B cell (primary cell): ENCODE data around the gene TACR2. TPM values are rescaled to one million over a fixed set of nuclear protein-coding genes. Genes with fewer than 3 reads are reported as not detected.

Experiments used
- ATAC-seq: fragments of 200-7000 bp; cut with Tn5 transposase; one replicate; pipeline ENCODE4 v1.10.0; 2021; ENCODE audit warnings: low read depth, mild to moderate bottlenecking, moderate number of reproducible peaks, moderate library complexity
- CTCF ChIA-PET: fragments of 350-600 bp; sonication (Branson Sonifier 250); formaldehyde crosslinking; loops from one replicate; lab custom pipeline; 2021; ENCODE audit warnings: antibody characterized with exemption, inconsistent platforms; lab: Charles Lee
- POLR2A ChIA-PET: fragments of 350-600 bp; sonication (Branson Sonifier 250); formaldehyde crosslinking; loops from one replicate; lab custom pipeline; 2021; ENCODE audit warnings: antibody characterized with exemption; lab: Charles Lee
- DNase-seq: peaks from one replicate; pipeline ENCODE4 v3.0.0; 2013
- H2AFZ ChIP-seq: 2 replicates; pipeline ENCODE4 v1.6.1; 2012; ENCODE audit warnings: mild to moderate bottlenecking, low read depth, low read length; ENCODE audit not compliant: insufficient read depth, poor library complexity, severe bottlenecking
- H3K27ac ChIP-seq, 2 donors: 1 replicate in 1 of 2; 2 replicates in 1 of 2; pipeline ENCODE4 v1.5.1; 2012 to 2013; ENCODE audit warnings: low read length in 2 of 2, mild to moderate bottlenecking in 2 of 2, moderate library complexity in 1 of 2
- H3K27me3 ChIP-seq, 4 experiments: fragments of 200-600 bp in 1 of 4; sonication (generic) in 1 of 4; replicated peaks in 1 of 4; 1 replicate in 2 of 4; 2 replicates in 2 of 4; pipeline versions ENCODE4 v1.6.1 to v1.7.0; 2013 to 2016; ENCODE audit warnings: low read length in 3 of 4, mild to moderate bottlenecking in 2 of 4, mixed read lengths in 1 of 4, moderate library complexity in 1 of 4; ENCODE audit not compliant: insufficient read depth in 4 of 4, control insufficient read depth in 3 of 4; ENCODE audit errors: control extremely low read depth in 1 of 4
- H3K36me3 ChIP-seq, 2 experiments: replicated peaks in 1 of 2; 1 replicate in 1 of 2; 2 replicates in 1 of 2; pipeline versions ENCODE4 v1.6.1 to v1.7.1; 2013; ENCODE audit warnings: low read length in 1 of 2; ENCODE audit not compliant: insufficient read depth in 2 of 2, control insufficient read depth in 1 of 2; ENCODE audit errors: control extremely low read depth in 1 of 2, extremely low read depth in 1 of 2
- H3K4me1 ChIP-seq, 2 donors: fragments of 200-600 bp in 1 of 2; sonication (generic) in 1 of 2; 1 replicate in 1 of 2; 2 replicates in 1 of 2; pipeline versions ENCODE4 v1.5.1 to v1.6.1; 2013 to 2017; ENCODE audit warnings: low read length in 2 of 2; ENCODE audit not compliant: control insufficient read depth in 2 of 2, insufficient read depth in 2 of 2
- H3K4me2 ChIP-seq: replicated peaks from 2 replicates; pipeline ENCODE3; 2012; ENCODE audit warnings: mild to moderate bottlenecking, low read depth, low read length; ENCODE audit not compliant: poor library complexity, severe bottlenecking
- H3K4me3 ChIP-seq, 5 experiments: fragments of 200-600 bp in 1 of 5; sonication (generic) in 1 of 5; 1 replicate in 3 of 5; 2 replicates in 2 of 5; pipeline versions ENCODE4 v1.5.1 to v1.7.0; 2011 to 2016; ENCODE audit warnings: low read length in 4 of 5, mild to moderate bottlenecking in 4 of 5, low read depth in 2 of 5, control low read depth in 1 of 5, moderate library complexity in 1 of 5; ENCODE audit not compliant: insufficient read depth in 1 of 5; ENCODE audit errors: control extremely low read depth in 1 of 5, extremely low read depth in 1 of 5
- H3K79me2 ChIP-seq: fragments of 200-600 bp; sonication (generic); one replicate; pipeline ENCODE4 v1.6.0; 2016; ENCODE audit warnings: low read length; ENCODE audit not compliant: control insufficient read depth, insufficient read depth
- H3K9ac ChIP-seq: fragments of 200-600 bp; sonication (generic); 2 replicates; pipeline ENCODE4 v1.6.1; 2017; ENCODE audit warnings: mild to moderate bottlenecking, low read length, moderate library complexity
- H3K9me3 ChIP-seq, 3 donors: one replicate each; pipeline versions ENCODE4 v1.6.1 to v1.7.1; 2013; ENCODE audit warnings: low read length in 2 of 3; ENCODE audit not compliant: control insufficient read depth in 2 of 3, insufficient read depth in 1 of 3; ENCODE audit errors: control extremely low read depth in 1 of 3
- H4K20me1 ChIP-seq: 2 replicates; pipeline ENCODE4 v1.6.0; 2012; ENCODE audit warnings: mild to moderate bottlenecking, low read length; ENCODE audit not compliant: insufficient read depth, control insufficient read depth, poor library complexity, severe bottlenecking
- H3K27ac Mint-ChIP-seq: one replicate; pipeline ENCODE4 v1.8.0; 2021; ENCODE audit warnings: mixed read lengths
- H3K27me3 Mint-ChIP-seq: one replicate; pipeline ENCODE4 v1.8.0; 2021; ENCODE audit warnings: mixed read lengths
- H3K4me1 Mint-ChIP-seq: one replicate; pipeline ENCODE4 v1.8.0; 2021; ENCODE audit warnings: mixed read lengths
- H3K4me3 Mint-ChIP-seq: one replicate; pipeline ENCODE4 v1.8.0; 2021; ENCODE audit warnings: mixed read lengths
- H3K9me3 Mint-ChIP-seq: one replicate; pipeline ENCODE4 v1.8.0; 2022; ENCODE audit warnings: mixed read lengths; ENCODE audit not compliant: insufficient read depth
- CTCF ChIP-seq: fragments of 200-600 bp; IDR thresholded peaks from one replicate; pipeline ENCODE4 v1.8.0; 2022; ENCODE audit warnings: antibody characterized with exemption, mild to moderate bottlenecking
- EZH2 ChIP-seq: IDR thresholded peaks from 2 replicates; pipeline ENCODE4 v1.6.1; 2012; ENCODE audit warnings: borderline replicate concordance, low read depth, mild to moderate bottlenecking, moderate library complexity, low read length; ENCODE audit not compliant: insufficient read depth, poor library complexity, severe bottlenecking
- WGBS: methylation state at CpG from one replicate; pipeline ENCODE4 v1.1.5; 2013; ENCODE audit warnings: missing lambda C conversion rate; ENCODE audit not compliant: insufficient coverage; 5-methylcytosine and 5-hydroxymethylcytosine counted together
- intact Hi-C: fragments of 100-400 bp; cut with micrococcal nuclease; formaldehyde crosslinking; loops from one replicate; pipeline ENCODE4 v1.10.0; 2022
- polyA plus RNA-seq: library from polyadenylated mRNA; depleted of rRNA; stranded (reverse); fragments of >200 nt; gene quantifications from 2 replicates; pipeline ENCODE4 v1.2.3, GENCODE V29; 2012
- total RNA-seq, 2 donors: library from RNA; stranded (reverse); fragments of 120-200 nt in 1 of 2; gene quantifications; 1 replicate in 1 of 2; 2 replicates in 1 of 2; pipeline versions ENCODE4 v1.2.3 to v1.2.4, GENCODE V29; 2013 to 2022

TACR2 gene
- total and polyA plus RNA-seq, 2 donors (not counting 1 experiment from before 2014, with no cell fraction given) = 0.18 TPM; not detected in 1

DNA sequence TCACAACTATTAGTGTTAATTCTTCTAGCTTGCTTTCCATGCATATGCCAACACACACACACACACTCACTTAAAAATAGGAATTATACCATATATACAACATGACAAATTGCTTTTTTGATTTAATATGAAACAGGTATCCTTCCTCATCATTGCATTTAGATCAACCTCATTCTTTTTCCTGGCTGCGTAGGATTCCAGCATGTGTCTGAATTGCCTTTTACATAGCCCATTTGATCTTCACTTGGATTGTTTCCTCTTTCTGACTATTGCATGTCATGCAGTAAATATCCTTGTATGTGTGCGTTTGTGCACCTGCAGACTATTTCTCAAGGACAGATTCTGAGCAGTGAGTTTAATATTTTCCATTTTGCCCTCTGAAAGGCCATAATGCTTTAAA lies 28.2 kb downstream of the TACR2 start:
- H3K27ac ChIP-seq = no peak overlapping the region
- CTCF ChIA-PET = interaction anchor here (1.1 to 8.3 kb wide), 3 partner anchors 20 to 165 kb away, joined by 3 to 281 read pairs (median 4); no protein-coding TSS in a partner anchor
- H4K20me1 ChIP-seq = no peaks in the 10 kb centered on the region
- no peaks in the 10 kb centered on the region for H3K27me3 ChIP-seq
- intact Hi-C loops = no loop called here
- ATAC-seq (no peak), DNase-seq (no peak)
- no peaks in the 10 kb centered on the region for H3K9me3 ChIP-seq
- Mint-ChIP-seq H3K4me3 (no peak overlapping the region), H3K9me3 (no peaks in the 10 kb centered on the region), H3K27ac (no peak overlapping the region), H3K4me1 (peaks cover 14% of the 10 kb centered on the region), H3K27me3 (no peaks in the 10 kb centered on the region)
- no peak overlapping the region for H3K4me3 ChIP-seq
- H3K9ac ChIP-seq = no peak overlapping the region
- TF ChIP-seq CTCF (no peak), EZH2 (no peak)
- WGBS = 88% methylated on average over 1 of the region's 2 CpGs
- peaks cover 0 to 61% of the 10 kb centered on the region in 2 experiments for H3K36me3 ChIP-seq
- H3K79me2 ChIP-seq = no peaks in the 10 kb centered on the region
- no peak overlapping the region for H2AFZ ChIP-seq
- H3K4me2 ChIP-seq = no peak overlapping the region
- H3K4me1 ChIP-seq = peaks cover 5 to 14% of the 10 kb centered on the region in 2 donors
- POLR2A ChIA-PET = no interaction called here

DNA sequence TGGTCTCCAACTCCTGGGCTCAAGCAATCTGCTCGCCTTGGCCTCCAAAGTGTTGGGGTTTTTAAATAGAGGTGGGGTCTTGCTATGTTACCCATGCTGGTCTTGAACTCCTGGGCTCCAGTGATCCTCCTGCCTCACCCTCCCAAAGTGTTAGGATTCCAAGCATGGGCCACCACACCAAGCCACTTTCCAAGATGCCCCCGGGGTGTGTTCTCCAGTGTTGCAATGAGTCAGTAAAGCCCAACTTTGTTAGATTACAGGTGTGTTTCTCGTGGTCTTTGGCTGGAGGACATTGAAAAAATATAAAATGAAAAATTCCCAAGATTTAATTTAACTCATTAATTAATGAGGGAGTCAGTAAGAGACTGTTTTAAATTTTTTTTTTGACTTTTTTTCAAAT lies 29.2 kb downstream of the TACR2 start:
- H3K4me3 Mint-ChIP-seq = no peak overlapping the region
- Histone ChIP-seq H3K27ac (no peak overlapping the region), H3K9me3 (no peaks in the 10 kb centered on the region), H3K4me1 (peaks cover 4 to 14% of the 10 kb centered on the region in 2 donors), H2AFZ (no peak overlapping the region), H3K4me2 (no peak overlapping the region), H3K36me3 (peaks cover 0 to 68% of the 10 kb centered on the region in 2 experiments), H3K27me3 (no peaks in the 10 kb centered on the region), H3K4me3 (no peak overlapping the region), H3K9ac (no peak overlapping the region), H4K20me1 (no peaks in the 10 kb centered on the region), H3K79me2 (no peaks in the 10 kb centered on the region)
- no peaks in the 10 kb centered on the region for H3K27me3 Mint-ChIP-seq
- TF ChIP-seq CTCF (no peak), EZH2 (no peak)
- intact Hi-C loops = no loop called here
- H3K4me1 Mint-ChIP-seq = peaks cover 12% of the 10 kb centered on the region
- POLR2A ChIA-PET = no interaction called here
- DNase-seq (no peak), ATAC-seq (no peak)
- CTCF ChIA-PET = interaction anchor here (8.3 kb wide), 1 partner anchor 150 kb away, joined by 281 read pairs; no protein-coding TSS in a partner anchor
- WGBS = 100% methylated on average over 1 of the region's 3 CpGs
- no peak overlapping the region for H3K27ac Mint-ChIP-seq
- H3K9me3 Mint-ChIP-seq = no peaks in the 10 kb centered on the region
